SK-N-SH (cell line): ENCODE results near the gene ALDOA. TPM values are rescaled to one million over a fixed set of nuclear protein-coding genes. Genes with fewer than 3 reads are reported as not detected.
A peak's percentile ranks its signal among the peaks of the same experiment; 100 is the strongest.

ENCODE experiments used
- CTCF ChIA-PET: fragments of 300-600, 350-600 bp; formaldehyde crosslinking; extraction: SDS; loops from one replicate; lab custom pipeline; 2021; lab: Yijun Ruan, JAX
- POLR2A ChIA-PET: fragments of 350-600 bp; sonication (Branson Sonifier 250); formaldehyde crosslinking; extraction: SDS; loops from one replicate; lab custom pipeline; 2020; ENCODE audit warnings: antibody characterized with exemption, inconsistent platforms; lab: Yijun Ruan, JAX
- DNase-seq: peaks from one replicate; pipeline ENCODE4 v3.0.0; 2012
- H2AFZ ChIP-seq: fragments of 200-600 bp; sonication (generic); 2 replicates; pipeline ENCODE4 v1.8.1; 2016; ENCODE audit warnings: antibody characterized with exemption, mild to moderate bottlenecking, low read depth
- H3F3A ChIP-seq: fragments of 200-600 bp; sonication (generic); replicated peaks from 2 replicates; pipeline ENCODE3; 2016; ENCODE audit warnings: antibody characterized with exemption, mild to moderate bottlenecking; ENCODE audit not compliant: insufficient read depth
- H3K27ac ChIP-seq, 2 experiments: fragments of 200-500 bp in 1 of 2; fragments of 200-600 bp in 1 of 2; sonication (Bioruptor generic) in 1 of 2; sonication (generic), shearing (Covaris generic) in 1 of 2; 2 replicates each; pipeline versions ENCODE4 v1.5.1 to v1.6.1; 2014 to 2016; ENCODE audit warnings: low read depth in 2 of 2, inconsistent platforms in 1 of 2, low read length in 1 of 2, mild to moderate bottlenecking in 1 of 2, mixed read lengths in 1 of 2
- H3K27me3 ChIP-seq: fragments of 200-600 bp; sonication (generic), shearing (Covaris generic); 2 replicates; pipeline ENCODE4 v1.6.1; 2016; ENCODE audit warnings: mixed run types; ENCODE audit not compliant: insufficient read depth
- H3K36me3 ChIP-seq, 2 experiments: fragments of 200-500 bp in 1 of 2; fragments of 200-600 bp in 1 of 2; sonication (Bioruptor generic) in 1 of 2; sonication (generic) in 1 of 2; replicated peaks in 1 of 2; 2 replicates each; pipeline versions ENCODE3 to v1.5.1; 2014 to 2016; ENCODE audit warnings: low read length in 1 of 2, mild to moderate bottlenecking in 1 of 2; ENCODE audit not compliant: insufficient read depth in 2 of 2, control insufficient read depth in 1 of 2
- H3K4me1 ChIP-seq, 2 experiments: fragments of 200-500 bp in 1 of 2; fragments of 200-600 bp in 1 of 2; sonication (Bioruptor generic) in 1 of 2; sonication (generic), shearing (Covaris generic) in 1 of 2; 2 replicates each; pipeline versions ENCODE4 v1.5.1 to v1.6.1; 2014 to 2016; ENCODE audit warnings: low read depth in 1 of 2, low read length in 1 of 2, mixed run types in 1 of 2; ENCODE audit not compliant: insufficient read depth in 2 of 2, control insufficient read depth in 1 of 2
- H3K4me2 ChIP-seq: fragments of 200-600 bp; sonication (generic), shearing (Covaris generic); 2 replicates; pipeline ENCODE4 v1.6.1; 2017; ENCODE audit warnings: mixed run types
- H3K4me3 ChIP-seq, 2 experiments: fragments of 200-500 bp in 1 of 2; fragments of 200-600 bp in 1 of 2; sonication (Bioruptor generic) in 1 of 2; sonication (generic), shearing (Covaris generic) in 1 of 2; 2 replicates each; pipeline versions ENCODE4 v1.5.1 to v1.8.1; 2014 to 2016; ENCODE audit warnings: low read depth in 2 of 2, inconsistent platforms in 1 of 2, low read length in 1 of 2, mild to moderate bottlenecking in 1 of 2, mixed read lengths in 1 of 2, moderate library complexity in 1 of 2
- H3K79me2 ChIP-seq: fragments of 200-600 bp; sonication (generic); 2 replicates; pipeline ENCODE4 v1.8.1; 2017; ENCODE audit warnings: mild to moderate bottlenecking; ENCODE audit not compliant: insufficient read depth
- H3K9ac ChIP-seq: fragments of 200-600 bp; sonication (generic); 2 replicates; pipeline ENCODE4 v1.6.1; 2017; ENCODE audit warnings: mixed run types
- H3K9me2 ChIP-seq: fragments of 200-600 bp; sonication (generic); 2 replicates; pipeline ENCODE4 v1.6.1; 2017; ENCODE audit warnings: mixed run types
- H3K9me3 ChIP-seq: fragments of 200-600 bp; sonication (generic); 2 replicates; pipeline ENCODE4 v1.6.1; 2017; ENCODE audit warnings: mixed run types, mild to moderate bottlenecking, moderate library complexity
- H4K20me1 ChIP-seq: fragments of 200-600 bp; sonication (generic); 2 replicates; pipeline ENCODE4 v1.6.1; 2017; ENCODE audit warnings: mild to moderate bottlenecking, mixed run types; ENCODE audit not compliant: insufficient read depth
- EP300 ChIP-seq, 2 experiments: IDR thresholded peaks; 2 replicates each; pipeline versions ENCODE4 v1.4.0 to v1.6.1; 2012; ENCODE audit warnings: borderline replicate concordance in 1 of 2, low read depth in 1 of 2, low read length in 1 of 2
- FOXJ3 ChIP-seq: sonication (generic); formaldehyde crosslinking; IDR thresholded peaks from 2 replicates; pipeline ENCODE4 v1.5.1; 2020; ENCODE audit warnings: mild to moderate bottlenecking, missing genetic modification reagents
- GABPA ChIP-seq: IDR thresholded peaks from 2 replicates; pipeline ENCODE4 v1.4.0; 2012; ENCODE audit warnings: low read depth, mild to moderate bottlenecking
- GATA2 ChIP-seq: sonication (generic); formaldehyde crosslinking; IDR thresholded peaks from 2 replicates; pipeline ENCODE4 v1.5.0; 2020; ENCODE audit warnings: mild to moderate bottlenecking, missing genetic modification reagents
- JUND ChIP-seq: IDR thresholded peaks from 2 replicates; pipeline ENCODE4 v1.4.0; 2012
- MAX ChIP-seq: IDR thresholded peaks from 2 replicates; pipeline ENCODE4 v1.4.0; 2012; ENCODE audit warnings: low read depth
- MEF2A ChIP-seq: IDR thresholded peaks from 2 replicates; pipeline ENCODE4 v1.4.0; 2012; ENCODE audit warnings: low read depth, borderline replicate concordance
- MXI1 ChIP-seq: IDR thresholded peaks from 2 replicates; pipeline ENCODE4 v1.6.1; 2012; ENCODE audit warnings: mild to moderate bottlenecking, low read depth, low read length, improper control_type of control experiment
- NRF1 ChIP-seq: IDR thresholded peaks from 2 replicates; pipeline ENCODE4 v1.6.1; 2012; ENCODE audit warnings: low read depth, mild to moderate bottlenecking, low read length
- PBX3 ChIP-seq: IDR thresholded peaks from 2 replicates; pipeline ENCODE4; 2012
- REST ChIP-seq: IDR thresholded peaks from 2 replicates; pipeline ENCODE4 v1.6.1; 2012; ENCODE audit warnings: mild to moderate bottlenecking, low read depth, low read length, moderate library complexity
- RXRA ChIP-seq: IDR thresholded peaks from 2 replicates; pipeline ENCODE4 v1.4.0; 2012; ENCODE audit warnings: low read depth, mild to moderate bottlenecking, borderline replicate concordance
- SIN3A ChIP-seq: IDR thresholded peaks from 2 replicates; pipeline ENCODE4 v1.6.1; 2012; ENCODE audit warnings: low read depth, mild to moderate bottlenecking, low read length, moderate library complexity, borderline replicate concordance
- TAF1 ChIP-seq: IDR thresholded peaks from 2 replicates; pipeline ENCODE4 v1.6.1; 2012; ENCODE audit warnings: low read depth, mild to moderate bottlenecking, low read length, moderate library complexity, borderline replicate concordance
- TEAD4 ChIP-seq: IDR thresholded peaks from 2 replicates; pipeline ENCODE4 v1.4.0; 2012; ENCODE audit warnings: mild to moderate bottlenecking, borderline replicate concordance; ENCODE audit not compliant: insufficient read depth
- ZBTB33 ChIP-seq: IDR thresholded peaks from 2 replicates; pipeline ENCODE4 v1.4.0; 2012; ENCODE audit warnings: low read depth, borderline replicate concordance
- WGBS: methylation state at CpG from one replicate; pipeline ENCODE4 v1.1.6; 2017; ENCODE audit warnings: low lambda C conversion rate; 5-methylcytosine and 5-hydroxymethylcytosine counted together
- polyA plus RNA-seq, 3 experiments: library from polyadenylated mRNA; depleted of rRNA; stranded (reverse); fragments of >200 nt; gene quantifications; 2 replicates each; pipeline ENCODE4 v1.2.3, GENCODE V29; 2012

Gene ALDOA
- polyA plus RNA-seq, 1 of the 3 experiments (the other 2 are of a cell fraction), result 641 TPM

GRCh38 chr16:30065102-30065942, at the start of gene ALDOA (continued):
- TF ChIP-seq REST, result no peak
- no peak for TF ChIP-seq GATA2 (CRISPR knock-in tag)
- 0 out of 2 replicates have a peak, but pooled peaks have one; percentile 87 for TF ChIP-seq RXRA
- no peak; the same call in 1 of the 2 replicates for TF ChIP-seq FOXJ3 (CRISPR knock-in tag)
- peak; percentile 61 for TF ChIP-seq GABPA
- TF ChIP-seq TAF1, result peak; percentile 89
- peak; percentile 45 for TF ChIP-seq PBX3
- TF ChIP-seq MAX, result peak; percentile 92
- peak; percentile 28 to 62; a peak in 2 of 4 replicates for TF ChIP-seq EP300 (IDR thresholded peaks at IDR 0.05; ENCODE audit: borderline replicate concordance in 1 of 2, low read depth in 1 of 2, low read length in 1 of 2)
- TF ChIP-seq SIN3A, result peak; percentile 84; the same call in 1 of the 2 replicates
- peak; percentile 81 for TF ChIP-seq JUND

GRCh38 chr16:30016555-30017276, 48.8 kb upstream of the ALDOA start:
- ChIA-PET CTCF (interaction anchor here (0.6 to 1.3 kb wide), 5 partner anchors 11 to 60 kb away, joined by 3 to 5 read pairs (median 3); partner anchors contain the start of gene TLCD3B), POLR2A (no interaction called here)
- Histone ChIP-seq H3K9me2 (no peaks in the 10 kb centered on the region), H4K20me1 (no peaks in the 10 kb centered on the region), H3K4me2 (no peak overlapping the region), H3F3A (no peaks in the 10 kb centered on the region), H3K4me3 (no peak overlapping the region), H3K9me3 (no peaks in the 10 kb centered on the region), H2AFZ (no peak overlapping the region), H3K27me3 (no peaks in the 10 kb centered on the region), H3K79me2 (no peaks in the 10 kb centered on the region), H3K36me3 (no peaks in the 10 kb centered on the region), H3K27ac (no peak overlapping the region), H3K4me1 (peaks cover 0 to 2% of the 10 kb centered on the region in 2 experiments; a peak in 1 of 4 replicates), H3K9ac (no peak overlapping the region)
- DNase-seq, result no peak
- 74% methylated on average over 7 of the region's 8 CpGs for WGBS
- no peak for TF ChIP-seq MEF2A
- TF ChIP-seq NRF1, result no peak
- TF ChIP-seq TEAD4, result no peak
- TF ChIP-seq MXI1, result no peak
- TF ChIP-seq ZBTB33, result no peak
- no peak for TF ChIP-seq MAX
- no peak for TF ChIP-seq REST
- TF ChIP-seq EP300 (IDR thresholded peaks at IDR 0.05; ENCODE audit: borderline replicate concordance in 1 of 2, low read depth in 1 of 2, low read length in 1 of 2), result no peak
